Measurements from ENCODE around the gene MGAT4A. TPM values are rescaled to one million over a fixed set of nuclear protein-coding genes. Genes with fewer than 3 reads are reported as not detected.
A peak's percentile ranks its signal among the peaks of the same experiment; 100 is the strongest.
"Not testable (repeated sequence)": the region's sequence is repeated elsewhere in the genome, so short reads cannot be mapped to it uniquely, and the experiment has no call there.

Gene MGAT4A
- total and polyA plus RNA-seq, 9 donors, result 3.9 to 14.7 (median 12.6) TPM

- no peak for DNase-seq
- Histone ChIP-seq H3K4me1 (ENCODE audit: insufficient read depth) (peaks cover 7% of the 10 kb centered on the region), H3K9me3 (no peaks in the 10 kb centered on the region), H3K27me3 (no peaks in the 10 kb centered on the region), H3K27ac (no peak overlapping the region), H3K36me3 (no peaks in the 10 kb centered on the region), H3K4me3 (no peak overlapping the region)
- intact Hi-C loops (cut with DNase I), result no loop called here
- TF ChIP-seq POLR2A (IDR thresholded peaks at IDR 0.05) (no peak), CTCF (IDR thresholded peaks at IDR 0.05) (no peak), EP300 (IDR thresholded peaks at IDR 0.05) (no peak)
- 39 to 45% (median 40%) methylated on average over 2 of the region's 2 CpGs for WGBS, 3 donors
These were observed 28.4 kb upstream of the MGAT4A start for GRCh38 chr2:98759338-98759737.

DNA sequence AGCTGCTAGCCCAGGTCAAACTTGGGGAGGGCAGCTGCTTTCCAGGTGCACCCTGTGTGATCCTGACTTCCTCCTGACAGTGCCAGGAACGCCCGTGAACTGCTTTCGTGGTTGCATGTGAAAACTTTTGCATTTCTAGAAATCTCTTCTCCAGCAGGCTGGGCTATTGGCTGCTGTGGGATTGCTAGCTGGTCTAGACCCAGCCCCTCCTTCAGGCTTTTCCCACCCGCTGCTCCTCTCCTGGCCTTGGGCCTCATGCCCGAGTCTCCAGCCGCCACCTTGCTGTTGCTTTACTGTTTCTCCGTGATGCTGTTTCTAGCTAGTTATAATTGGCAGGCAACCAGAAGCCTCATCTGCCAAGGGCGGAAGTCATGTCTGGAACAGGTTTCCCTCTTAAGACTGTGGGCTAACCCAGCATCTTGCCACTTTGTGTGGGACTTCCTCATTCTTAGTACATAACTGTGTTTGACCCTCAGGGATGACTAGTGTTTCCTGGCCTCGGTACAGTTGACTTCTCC, 27.0 kb upstream of the MGAT4A start:
- H3K9me3 ChIP-seq, result no peaks in the 10 kb centered on the region
- intact Hi-C loops (cut with DNase I), result no loop called here
- H3K27ac ChIP-seq, result no peak overlapping the region
- H3K36me3 ChIP-seq, result no peaks in the 10 kb centered on the region
- peak; percentile 52 to 78 (median 72) for DNase-seq
- WGBS, 3 donors, result 1 to 7% (median 3%) methylated on average over 9 of the region's 9 CpGs
- no peak overlapping the region for H3K4me3 ChIP-seq
- no peaks in the 10 kb centered on the region for H3K27me3 ChIP-seq
- TF ChIP-seq POLR2A (IDR thresholded peaks at IDR 0.05), result no peak
- TF ChIP-seq EP300 (IDR thresholded peaks at IDR 0.05), result no peak
- no peak for TF ChIP-seq CTCF (IDR thresholded peaks at IDR 0.05)
- peaks cover 7% of the 10 kb centered on the region for H3K4me1 ChIP-seq (ENCODE audit: insufficient read depth)

- Histone ChIP-seq H3K9me3 (no peaks in the 10 kb centered on the region), H3K4me1 (ENCODE audit: insufficient read depth) (peaks cover 7% of the 10 kb centered on the region), H3K36me3 (no peaks in the 10 kb centered on the region), H3K4me3 (no peak overlapping the region), H3K27me3 (no peaks in the 10 kb centered on the region), H3K27ac (no peak overlapping the region)
- no peak for DNase-seq
- TF ChIP-seq POLR2A (IDR thresholded peaks at IDR 0.05) (no peak), CTCF (IDR thresholded peaks at IDR 0.05) (no peak), EP300 (IDR thresholded peaks at IDR 0.05) (no peak)
- intact Hi-C loops (cut with DNase I), result no loop called here
These were observed 22.9 kb upstream of the MGAT4A start for GRCh38 chr2:98753801-98754200.

GRCh38 chr2:98752711-98753110, 21.8 kb upstream of the MGAT4A start:
- WGBS, 3 donors, result 87 to 91% (median 91%) methylated on average over 4 of the region's 4 CpGs
- H3K36me3 ChIP-seq; H3K9me3 ChIP-seq; H3K27me3 ChIP-seq; intact Hi-C loops (cut with DNase I); H3K4me3 ChIP-seq; H3K27ac ChIP-seq; DNase-seq; H3K4me1 ChIP-seq (ENCODE audit: insufficient read depth): not testable (repeated sequence)

GRCh38 chr2:98751748-98752147, 20.8 kb upstream of the MGAT4A start:
- no peak overlapping the region for H3K27ac ChIP-seq
- no peak for TF ChIP-seq POLR2A (IDR thresholded peaks at IDR 0.05)
- TF ChIP-seq EP300 (IDR thresholded peaks at IDR 0.05), result no peak
- no peak for TF ChIP-seq CTCF (IDR thresholded peaks at IDR 0.05)
- no peaks in the 10 kb centered on the region for H3K36me3 ChIP-seq
- DNase-seq, result no peak
- H3K9me3 ChIP-seq, result no peaks in the 10 kb centered on the region
- no peaks in the 10 kb centered on the region for H3K4me1 ChIP-seq (ENCODE audit: insufficient read depth)
- 84 to 89% (median 88%) methylated on average over 1 of the region's 1 CpG for WGBS, 3 donors
- H3K4me3 ChIP-seq, result no peak overlapping the region
- intact Hi-C loops (cut with DNase I), result no loop called here
- H3K27me3 ChIP-seq, result no peaks in the 10 kb centered on the region
